PFSK-1 (cell line): ENCODE measurements around the gene ARHGEF7.

ENCODE experiments used
- FOXP2 ChIP-seq: optimal IDR thresholded peaks from 2 replicates; pipeline ENCODE3; 2011; ENCODE audit warnings: borderline replicate concordance, control low read depth, inconsistent platforms; ENCODE audit not compliant: insufficient read depth; ENCODE audit errors: extremely low read length, extremely low read depth
- POLR2AphosphoS5 ChIP-seq: IDR thresholded peaks from 2 replicates; pipeline ENCODE4 v1.6.1; 2012; ENCODE audit warnings: low read depth, mild to moderate bottlenecking, control low read depth, low read length, moderate library complexity
- REST ChIP-seq, 2 experiments: IDR thresholded peaks; 2 replicates each; pipeline versions ENCODE4 v1.6.1 to v1.8.0; 2011 to 2012; ENCODE audit warnings: low read depth in 2 of 2, low read length in 2 of 2, control low read depth in 1 of 2, inconsistent platforms in 1 of 2, mild to moderate bottlenecking in 1 of 2, moderate library complexity in 1 of 2; ENCODE audit not compliant: insufficient read depth in 1 of 2
- SIN3A ChIP-seq: IDR thresholded peaks from 2 replicates; pipeline ENCODE4 v1.6.1; 2012; ENCODE audit warnings: mild to moderate bottlenecking, low read length, moderate library complexity, borderline replicate concordance; ENCODE audit not compliant: insufficient read depth
- TAF1 ChIP-seq: IDR thresholded peaks from 2 replicates; pipeline ENCODE4 v1.6.1; 2012; ENCODE audit warnings: low read length, control low read depth, borderline replicate concordance; ENCODE audit not compliant: insufficient read depth

ARHGEF7 gene

GRCh38 chr13:111165241-111166010 lies 50.3 kb downstream of the ARHGEF7 start:
- TF ChIP-seq SIN3A: no peak

- no peak for TF ChIP-seq REST (IDR thresholded peaks at IDR 0.05; ENCODE audit: insufficient read depth in 1 of 2, low read depth in 2 of 2, low read length in 2 of 2)
- no peak for TF ChIP-seq SIN3A
- TF ChIP-seq TAF1: no peak
- no peak for TF ChIP-seq FOXP2
- TF ChIP-seq POLR2AphosphoS5: no peak
Observed at GRCh38 chr13:111166882-111167675, 52.0 kb downstream of the ARHGEF7 start.

GRCh38 chr13:111168107-111168506 lies 53.0 kb downstream of the ARHGEF7 start:
- no peak for TF ChIP-seq FOXP2
- no peak for TF ChIP-seq REST (IDR thresholded peaks at IDR 0.05; ENCODE audit: insufficient read depth in 1 of 2, low read depth in 2 of 2, low read length in 2 of 2)
- no peak for TF ChIP-seq POLR2AphosphoS5
- no peak for TF ChIP-seq TAF1
- TF ChIP-seq SIN3A: no peak

- TF ChIP-seq TAF1 (no peak), POLR2AphosphoS5 (no peak), REST (IDR thresholded peaks at IDR 0.05; ENCODE audit: insufficient read depth in 1 of 2, low read depth in 2 of 2, low read length in 2 of 2) (no peak), SIN3A (no peak), FOXP2 (no peak)
Observed at GRCh38 chr13:111171112-111171511, 56.0 kb downstream of the ARHGEF7 start.

- TF ChIP-seq POLR2AphosphoS5 (no peak), SIN3A (no peak), TAF1 (no peak), FOXP2 (no peak), REST (IDR thresholded peaks at IDR 0.05; ENCODE audit: insufficient read depth in 1 of 2, low read depth in 2 of 2, low read length in 2 of 2) (no peak)
Observed at GRCh38 chr13:111171629-111172028, 56.5 kb downstream of the ARHGEF7 start.
